Body of pancreas (tissue), 4 donors: Measurements from ENCODE around the gene NDUFV1.

ENCODE experiments used
- POLR2A ChIP-seq, 3 donors: fragments of 450-650 bp; IDR thresholded peaks; one replicate each; pipeline ENCODE4 v1.6.1; 2016; ENCODE audit warnings: antibody characterized with exemption in 3 of 3, mild to moderate bottlenecking in 2 of 3
- TF ChIP-seq, protein P1 (sequence below), 7 experiments: fragments of 450-650 bp in 4 of 7; fragments of 200-600 bp in 3 of 7; sonication (generic) in 3 of 7; IDR thresholded peaks; one replicate each; pipeline ENCODE4 v1.5.1; 2016 to 2019; ENCODE audit warnings: antibody characterized with exemption in 7 of 7

DNA sequence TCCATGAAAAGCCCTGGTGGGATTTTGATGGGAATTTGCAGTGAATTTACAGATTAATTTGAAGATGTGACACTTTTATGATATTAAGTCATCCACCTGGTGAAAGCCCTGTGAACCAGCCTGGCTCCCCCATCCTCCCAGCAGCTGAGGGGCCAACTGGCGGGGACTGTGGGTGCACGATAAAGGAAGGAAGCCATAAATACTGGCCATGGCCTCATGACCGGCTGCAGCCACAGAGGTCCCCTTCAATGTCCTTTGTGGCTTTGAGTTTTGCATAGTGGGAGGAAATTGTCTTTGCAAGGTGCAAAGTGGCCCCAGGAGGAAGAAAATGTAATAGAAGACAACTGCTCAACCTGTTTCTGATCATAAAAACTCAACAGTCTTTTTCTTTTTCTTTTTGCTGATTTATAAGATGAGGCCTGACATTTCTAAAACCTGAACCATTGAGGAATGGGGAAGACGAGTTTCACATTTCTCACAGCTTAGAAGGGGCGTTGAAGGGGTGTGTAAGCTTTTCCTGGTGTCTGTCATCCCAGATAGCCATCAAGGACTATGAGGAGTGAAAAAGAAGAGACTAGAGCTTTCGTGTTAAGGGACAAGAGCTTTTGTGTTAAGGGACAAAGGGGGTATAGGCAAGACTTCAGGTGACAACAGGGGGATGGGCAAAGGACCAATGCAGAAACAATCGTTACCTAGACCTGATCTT lies 6.3 kb upstream of the NDUFV1 start:
- TF ChIP-seq, protein P1, sequence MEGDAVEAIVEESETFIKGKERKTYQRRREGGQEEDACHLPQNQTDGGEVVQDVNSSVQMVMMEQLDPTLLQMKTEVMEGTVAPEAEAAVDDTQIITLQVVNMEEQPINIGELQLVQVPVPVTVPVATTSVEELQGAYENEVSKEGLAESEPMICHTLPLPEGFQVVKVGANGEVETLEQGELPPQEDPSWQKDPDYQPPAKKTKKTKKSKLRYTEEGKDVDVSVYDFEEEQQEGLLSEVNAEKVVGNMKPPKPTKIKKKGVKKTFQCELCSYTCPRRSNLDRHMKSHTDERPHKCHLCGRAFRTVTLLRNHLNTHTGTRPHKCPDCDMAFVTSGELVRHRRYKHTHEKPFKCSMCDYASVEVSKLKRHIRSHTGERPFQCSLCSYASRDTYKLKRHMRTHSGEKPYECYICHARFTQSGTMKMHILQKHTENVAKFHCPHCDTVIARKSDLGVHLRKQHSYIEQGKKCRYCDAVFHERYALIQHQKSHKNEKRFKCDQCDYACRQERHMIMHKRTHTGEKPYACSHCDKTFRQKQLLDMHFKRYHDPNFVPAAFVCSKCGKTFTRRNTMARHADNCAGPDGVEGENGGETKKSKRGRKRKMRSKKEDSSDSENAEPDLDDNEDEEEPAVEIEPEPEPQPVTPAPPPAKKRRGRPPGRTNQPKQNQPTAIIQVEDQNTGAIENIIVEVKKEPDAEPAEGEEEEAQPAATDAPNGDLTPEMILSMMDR (IDR thresholded peaks at IDR 0.05), result no peak
- TF ChIP-seq POLR2A (IDR thresholded peaks at IDR 0.05), result no peak
